Measurements from ENCODE around the gene ZNF101.

DNA sequence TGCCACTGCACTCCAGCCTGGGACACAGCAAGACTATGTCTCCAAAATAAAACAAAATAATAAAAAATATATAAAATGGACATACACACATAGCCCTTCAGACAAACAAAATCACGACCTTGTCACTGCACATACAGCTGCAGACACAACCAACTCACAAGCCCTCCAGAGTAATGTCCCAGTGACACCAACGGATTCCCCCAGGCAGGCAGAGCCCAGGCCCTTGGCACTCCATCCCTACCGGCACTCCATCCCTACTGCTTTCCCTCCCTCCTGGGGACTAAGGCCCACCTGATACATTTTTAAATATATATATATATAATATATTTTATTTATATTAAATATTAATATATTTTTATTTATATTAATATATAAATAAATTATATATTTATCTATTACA, 18.5 kb downstream of the ZNF101 start:
- TF ChIP-seq CTCF (IDR thresholded peaks at IDR 0.05; ENCODE audit: low read depth, low read length), result no peak
- TF ChIP-seq EZH2phosphoT487 (IDR thresholded peaks at IDR 0.05; ENCODE audit: low read depth), result no peak

Measured in OCI-LY3 (cell line).